Measurements from ENCODE around the gene OR51B6.

DNA sequence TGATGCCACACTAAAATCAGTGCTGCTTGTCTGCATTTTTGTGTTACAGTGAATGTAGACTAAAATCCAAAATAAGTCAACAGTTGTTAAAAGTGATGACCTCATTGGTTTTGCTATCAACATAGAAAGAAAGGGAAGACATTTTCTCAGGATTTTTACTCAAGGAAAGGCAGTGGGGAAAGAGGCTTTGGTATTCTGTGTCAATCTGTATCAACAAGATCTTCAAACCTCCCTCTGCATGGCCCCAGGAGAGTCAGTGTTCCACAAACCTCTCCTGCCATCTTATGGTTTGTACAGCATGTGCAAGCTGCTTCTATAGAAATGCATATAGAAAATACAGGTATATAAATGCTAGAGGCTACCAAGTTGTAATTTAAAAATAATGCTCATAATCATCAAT lies 18.5 kb downstream of the OR51B6 start:
- TF ChIP-seq, protein P1, sequence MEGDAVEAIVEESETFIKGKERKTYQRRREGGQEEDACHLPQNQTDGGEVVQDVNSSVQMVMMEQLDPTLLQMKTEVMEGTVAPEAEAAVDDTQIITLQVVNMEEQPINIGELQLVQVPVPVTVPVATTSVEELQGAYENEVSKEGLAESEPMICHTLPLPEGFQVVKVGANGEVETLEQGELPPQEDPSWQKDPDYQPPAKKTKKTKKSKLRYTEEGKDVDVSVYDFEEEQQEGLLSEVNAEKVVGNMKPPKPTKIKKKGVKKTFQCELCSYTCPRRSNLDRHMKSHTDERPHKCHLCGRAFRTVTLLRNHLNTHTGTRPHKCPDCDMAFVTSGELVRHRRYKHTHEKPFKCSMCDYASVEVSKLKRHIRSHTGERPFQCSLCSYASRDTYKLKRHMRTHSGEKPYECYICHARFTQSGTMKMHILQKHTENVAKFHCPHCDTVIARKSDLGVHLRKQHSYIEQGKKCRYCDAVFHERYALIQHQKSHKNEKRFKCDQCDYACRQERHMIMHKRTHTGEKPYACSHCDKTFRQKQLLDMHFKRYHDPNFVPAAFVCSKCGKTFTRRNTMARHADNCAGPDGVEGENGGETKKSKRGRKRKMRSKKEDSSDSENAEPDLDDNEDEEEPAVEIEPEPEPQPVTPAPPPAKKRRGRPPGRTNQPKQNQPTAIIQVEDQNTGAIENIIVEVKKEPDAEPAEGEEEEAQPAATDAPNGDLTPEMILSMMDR (IDR thresholded peaks at IDR 0.05) = no peak
- TF ChIP-seq EP300 (IDR thresholded peaks at IDR 0.05) = no peak

All from ovary (tissue), 3 donors.